SKM-1 treated with dmso at 0.1 percent for 144 hours (cell line): ENCODE measurements around the gene U2AF2.

Experiments
- DNase-seq: peaks from one replicate; lab custom pipeline; 2025; ENCODE audit not compliant: unreplicated experiment; lab: John Stamatoyannopoulos, UW

The U2AF2 gene

GRCh38 chr19:55654868-55655647 lies at the start of gene U2AF2:
U2AF2 (plus strand) TSS chr19:55655035; CDS start chr19:55655105, 70 bp downstream.
- DNase-seq = peak; percentile 68

GRCh38 chr19:55605207-55605636 lies 49.6 kb upstream of the U2AF2 start:
- peak; percentile 76 for DNase-seq

- DNase-seq = peak; percentile 25
Observed at GRCh38 chr19:55605637-55606470, 49.0 kb upstream of the U2AF2 start, which contains the start of gene ZNF865. ZNF865 (plus strand) TSS chr19:55605647; CDS start chr19:55613619, 7,972 bp downstream.

GRCh38 chr19:55606471-55606787 lies 48.4 kb upstream of the U2AF2 start:
- DNase-seq = no peak

GRCh38 chr19:55606817-55607216 lies 48.0 kb upstream of the U2AF2 start:
- DNase-seq = no peak

GRCh38 chr19:55609326-55609725 lies 45.5 kb upstream of the U2AF2 start:
- DNase-seq = no peak

DNA sequence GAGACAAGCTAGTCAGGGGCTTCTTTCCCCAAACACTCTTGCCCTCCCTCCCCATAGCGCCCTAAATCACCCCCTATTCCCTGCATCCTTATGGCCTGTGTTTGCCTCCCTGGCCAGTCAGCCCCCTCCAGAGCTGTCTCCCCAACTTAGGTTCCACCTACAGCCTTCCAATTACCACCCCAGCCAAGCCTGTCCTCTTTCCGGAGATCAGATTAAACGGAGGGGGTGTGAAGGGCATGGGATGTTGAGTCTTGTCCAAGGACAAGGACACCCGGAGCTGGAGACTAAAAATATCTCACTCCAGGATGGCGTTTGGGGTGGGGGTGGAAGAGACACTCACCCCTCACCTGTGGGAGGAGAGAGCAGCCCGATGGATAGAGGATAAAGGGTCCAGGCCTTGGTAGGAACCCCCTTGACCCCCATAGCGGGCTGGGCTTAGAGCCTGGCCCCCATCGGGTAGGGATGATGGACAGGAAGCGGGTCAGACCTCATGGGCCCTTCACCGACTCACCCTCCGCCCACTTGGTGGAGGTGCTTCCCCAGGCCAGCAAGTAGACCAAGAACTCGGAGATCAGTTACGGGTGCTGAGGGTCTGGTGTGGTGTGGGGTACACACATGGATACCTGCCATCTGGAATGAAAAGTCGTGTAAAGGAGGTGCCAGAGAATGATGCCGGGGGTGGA lies 43.4 kb upstream of the U2AF2 start:
- no peak for DNase-seq

DNA sequence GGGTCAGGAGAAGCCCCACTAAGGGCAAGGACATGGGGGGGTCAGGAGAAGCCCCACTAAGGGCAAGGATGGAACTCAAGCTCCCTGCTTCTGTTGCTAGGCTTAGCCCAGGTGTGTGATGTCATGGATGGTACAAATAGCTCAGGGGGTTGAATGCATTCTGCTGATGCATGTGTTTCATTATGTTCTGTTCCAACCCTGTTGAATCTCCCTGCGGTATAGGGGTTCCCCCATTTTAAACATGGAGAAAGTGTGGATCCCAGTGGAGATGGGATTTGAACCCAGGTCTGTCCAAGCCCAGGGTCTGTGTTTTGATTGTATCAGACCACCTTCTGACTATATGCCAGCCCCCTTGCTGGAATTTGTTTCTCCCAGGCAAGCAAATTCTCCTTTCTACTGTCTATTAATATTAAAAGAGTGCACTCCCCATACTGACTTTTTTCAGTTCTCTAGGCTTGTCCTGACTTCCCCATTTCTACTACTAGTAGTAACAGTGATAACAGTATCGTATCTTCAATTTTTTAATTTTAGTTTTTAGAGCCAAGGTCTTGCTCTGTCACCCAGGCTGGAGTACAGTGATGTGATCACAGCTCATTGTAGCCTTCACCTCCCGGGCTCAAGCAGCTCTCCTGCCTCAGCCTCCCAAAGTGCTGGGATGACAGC lies 42.7 kb upstream of the U2AF2 start:
- no peak for DNase-seq

DNA sequence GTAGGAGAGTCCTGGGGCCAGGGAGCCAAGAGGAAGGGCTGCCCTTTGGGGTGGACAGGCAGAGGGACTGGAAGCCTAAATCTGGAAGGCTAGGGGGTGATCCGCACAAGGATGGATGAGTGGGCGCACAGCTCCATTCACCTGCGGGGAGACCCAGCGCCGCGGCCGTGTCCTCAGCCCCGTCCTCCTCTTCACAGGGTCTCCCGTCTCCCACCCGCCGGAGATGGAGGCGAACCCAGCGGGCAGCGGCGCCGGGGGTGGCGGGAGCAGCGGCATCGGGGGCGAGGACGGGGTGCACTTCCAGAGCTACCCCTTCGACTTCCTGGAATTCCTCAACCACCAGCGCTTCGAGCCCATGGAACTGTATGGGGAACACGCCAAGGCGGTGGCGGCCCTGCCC lies 41.4 kb upstream of the U2AF2 start:
- DNase-seq = no peak

GRCh38 chr19:55613930-55614710 lies 40.7 kb upstream of the U2AF2 start:
- no peak for DNase-seq

GRCh38 chr19:55614711-55615542 lies 39.9 kb upstream of the U2AF2 start:
- DNase-seq = no peak

- DNase-seq = no peak
Observed at GRCh38 chr19:55615543-55616394, 39.1 kb upstream of the U2AF2 start.

DNA sequence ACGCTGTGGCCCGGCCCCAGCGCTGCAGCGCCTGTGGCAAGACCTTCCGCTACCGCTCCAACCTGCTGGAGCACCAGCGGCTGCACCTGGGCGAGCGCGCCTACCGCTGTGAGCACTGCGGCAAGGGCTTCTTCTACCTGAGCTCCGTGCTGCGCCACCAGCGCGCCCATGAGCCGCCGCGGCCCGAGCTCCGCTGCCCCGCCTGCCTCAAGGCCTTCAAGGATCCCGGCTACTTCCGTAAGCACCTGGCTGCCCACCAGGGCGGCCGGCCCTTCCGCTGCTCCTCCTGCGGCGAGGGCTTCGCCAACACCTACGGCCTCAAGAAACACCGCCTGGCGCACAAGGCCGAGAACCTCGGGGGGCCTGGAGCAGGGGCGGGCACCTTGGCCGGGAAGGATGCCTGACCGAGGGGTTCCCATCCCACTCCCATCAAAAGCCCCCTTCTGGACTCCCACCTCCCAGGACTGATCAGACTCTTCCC lies 38.4 kb upstream of the U2AF2 start:
- no peak for DNase-seq

DNA sequence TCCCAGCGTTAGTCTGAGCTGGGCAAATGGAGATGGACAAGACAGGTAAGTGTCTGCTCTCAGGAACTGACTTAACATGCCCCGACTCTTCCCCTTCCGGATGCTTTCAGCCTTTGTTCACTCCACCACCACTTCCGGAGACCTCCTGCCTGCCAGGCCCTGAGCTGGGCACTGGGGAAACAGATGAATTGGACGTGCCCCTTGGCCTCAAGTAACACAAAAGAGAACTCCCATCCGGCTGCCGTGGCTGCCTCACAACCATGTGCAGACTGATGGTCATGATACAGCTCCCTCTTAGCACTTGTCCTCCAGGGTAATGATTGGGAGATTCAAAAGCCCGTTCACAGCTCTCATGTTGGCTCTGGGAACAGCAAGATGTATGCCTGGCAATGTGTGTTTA lies 37.4 kb upstream of the U2AF2 start:
- no peak for DNase-seq

- no peak for DNase-seq
Observed at GRCh38 chr19:55618426-55618825, 36.4 kb upstream of the U2AF2 start.

- no peak for DNase-seq
Observed at GRCh38 chr19:55619286-55619685, 35.5 kb upstream of the U2AF2 start.

DNA sequence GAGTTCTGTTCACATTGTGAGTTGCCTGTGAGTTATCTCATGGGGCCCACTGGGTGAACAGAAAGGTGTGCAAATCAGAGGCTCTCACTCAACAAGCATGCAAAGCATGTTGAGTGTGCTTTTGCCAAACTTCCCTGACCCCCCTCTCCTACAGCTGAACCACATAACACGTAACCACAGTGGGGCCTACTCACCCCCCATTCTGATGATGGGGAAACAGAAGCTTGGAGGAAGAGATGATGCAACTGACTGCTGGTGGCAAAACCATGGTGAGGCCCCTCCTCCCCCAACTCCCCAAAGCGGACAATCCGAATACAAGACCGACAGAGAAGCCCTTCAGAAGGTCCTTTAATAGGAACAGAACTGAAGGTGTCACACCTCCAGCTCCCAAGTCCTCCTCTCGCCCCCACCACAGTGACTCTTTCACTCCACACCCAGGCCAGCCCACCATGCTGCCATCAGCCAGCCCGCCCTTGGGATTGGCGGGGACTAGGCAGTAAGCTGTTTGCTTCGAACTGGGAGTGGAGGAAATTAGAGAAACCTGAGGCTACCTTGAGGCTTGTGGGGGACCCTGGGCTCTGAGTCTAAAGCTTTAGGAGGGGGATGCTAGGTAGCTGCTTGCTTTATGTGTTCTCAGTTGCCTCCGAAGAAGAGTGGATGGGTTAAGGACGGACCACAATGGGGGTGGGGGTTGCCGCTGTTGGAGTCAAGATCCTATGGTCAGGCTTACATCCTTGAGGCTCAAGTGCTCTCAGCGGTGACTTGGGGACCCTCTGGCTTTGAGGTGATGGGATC lies 34.2 kb upstream of the U2AF2 start:
- DNase-seq = peak; percentile 70
